K562 (cell line): ENCODE measurements around the gene TYRO3. TPM values are rescaled to one million over a fixed set of nuclear protein-coding genes. Genes with fewer than 3 reads are reported as not detected.

ENCODE experiments used
- ATAC-seq: fragments of 200-7000 bp; cut with Tn5 transposase; 3 replicates; pipeline ENCODE4 v1.9.1; 2020; ENCODE audit warnings: moderate library complexity
- BruUV-seq: library from RNA; stranded (reverse); fragments of 400-500 nt; replicated peaks from 2 replicates; lab custom pipeline; 2021; lab: Mats Ljungman, UMichigan
- CTCF ChIA-PET: fragments of 300-600 bp; formaldehyde crosslinking; extraction: SDS; loops from one replicate; lab custom pipeline; 2021; ENCODE audit warnings: low intra/inter-chr PET ratio; lab: Yijun Ruan, JAX
- POLR2A ChIA-PET: fragments of 300-600, 350-650 bp; sonication (Branson Sonifier 250); formaldehyde crosslinking; extraction: SDS; loops from one replicate; lab custom pipeline; 2021; ENCODE audit warnings: antibody characterized with exemption, inconsistent platforms; lab: Yijun Ruan, JAX
- DNase-seq, 4 experiments: peaks; one replicate each; pipeline versions ENCODE4 v3.0.0 to v3.0.0-alpha.2; 2011 to 2018; ENCODE audit warnings: low spot score in 3 of 4, mixed read lengths in 3 of 4; ENCODE audit errors: extremely low read depth in 1 of 4
- FAIRE-seq: peaks from 2 replicates; lab custom pipeline; 2011; peaks lifted over from hg19 to GRCh38; lab: Jason Lieb, UNC
- H2AFZ ChIP-seq: 2 replicates; pipeline ENCODE4 v1.6.0; 2011; ENCODE audit warnings: low read depth, low read length, control low read depth, inconsistent platforms
- H3K27ac ChIP-seq: fragments of 200-600 bp; 3 replicates; pipeline ENCODE4 v1.8.0; 2011; ENCODE audit warnings: low read depth, mild to moderate bottlenecking, control low read depth, inconsistent platforms, low read length, moderate library complexity, mixed read lengths; ENCODE audit errors: extremely low read depth
- H3K27me3 ChIP-seq, 2 experiments: fragments of 300-600 bp in 1 of 2; 2 replicates in 1 of 2; 3 replicates in 1 of 2; pipeline versions ENCODE4 v1.6.0 to v1.8.0; 2011; ENCODE audit warnings: inconsistent platforms in 2 of 2, low read length in 2 of 2, mild to moderate bottlenecking in 1 of 2, mixed read lengths in 1 of 2, moderate library complexity in 1 of 2; ENCODE audit not compliant: control insufficient read depth in 2 of 2, insufficient read depth in 2 of 2
- H3K36me3 ChIP-seq: fragments of 300-600 bp; 3 replicates; pipeline ENCODE4 v1.8.0; 2011; ENCODE audit warnings: mild to moderate bottlenecking, low read length, inconsistent platforms; ENCODE audit not compliant: control insufficient read depth, insufficient read depth
- H3K4me1 ChIP-seq, 2 experiments: fragments of 200-600 bp in 1 of 2; replicated peaks in 1 of 2; 2 replicates in 1 of 2; 3 replicates in 1 of 2; pipeline versions ENCODE4 v1.5.1 to v1.8.0; 2011; ENCODE audit warnings: inconsistent platforms in 2 of 2, low read length in 2 of 2, mild to moderate bottlenecking in 1 of 2, mixed read lengths in 1 of 2, moderate library complexity in 1 of 2; ENCODE audit not compliant: control insufficient read depth in 2 of 2, insufficient read depth in 2 of 2
- H3K4me2 ChIP-seq: 2 replicates; pipeline ENCODE4 v1.6.1; 2011; ENCODE audit warnings: low read length, control low read depth, inconsistent platforms, mixed read lengths; ENCODE audit not compliant: insufficient read depth
- H3K4me3 ChIP-seq: fragments of 200-600 bp; sonication (generic), shearing (Covaris generic); 2 replicates; pipeline ENCODE4 v1.5.1; 2016; ENCODE audit warnings: control low read depth, inconsistent platforms
- H3K79me2 ChIP-seq: fragments of 200-600 bp; 3 replicates; pipeline ENCODE4 v1.8.0; 2011; ENCODE audit warnings: low read length, inconsistent platforms; ENCODE audit not compliant: control insufficient read depth, insufficient read depth
- H3K9ac ChIP-seq, 2 experiments: 2 replicates each; pipeline versions ENCODE4 v1.6.0 to v1.6.1; 2011; ENCODE audit warnings: low read depth in 2 of 2, low read length in 2 of 2, control low read depth in 1 of 2, inconsistent platforms in 1 of 2, mild to moderate bottlenecking in 1 of 2, mixed read lengths in 1 of 2; ENCODE audit not compliant: insufficient read depth in 1 of 2
- H3K9me1 ChIP-seq: one replicate; pipeline ENCODE4 v1.6.0; 2011; ENCODE audit warnings: inconsistent platforms, mild to moderate bottlenecking, low read length, moderate library complexity; ENCODE audit not compliant: control insufficient read depth, insufficient read depth
- H3K9me3 ChIP-seq: replicated peaks from 2 replicates; pipeline ENCODE4 v1.5.1; 2011; ENCODE audit warnings: low read depth, low read length, inconsistent platforms; ENCODE audit not compliant: control insufficient read depth, insufficient read depth
- H4K20me1 ChIP-seq: replicated peaks from 2 replicates; pipeline ENCODE4 v1.6.1; 2011; ENCODE audit warnings: low read length, inconsistent platforms, mixed read lengths; ENCODE audit not compliant: control insufficient read depth, insufficient read depth
- BCLAF1 ChIP-seq, 2 experiments: fragments of 450-650 bp in 1 of 2; IDR thresholded peaks; 2 replicates each; pipeline ENCODE4 v1.6.1; 2011 to 2017; ENCODE audit warnings: low read depth in 2 of 2, antibody characterized with exemption in 1 of 2, borderline replicate concordance in 1 of 2, low read length in 1 of 2, mild to moderate bottlenecking in 1 of 2, mixed read lengths in 1 of 2; ENCODE audit not compliant: control insufficient read depth in 1 of 2
- ERF ChIP-seq: fragments of 450-650 bp; formaldehyde crosslinking; IDR thresholded peaks from 2 replicates; pipeline ENCODE4 v1.4.0; 2020; ENCODE audit warnings: mild to moderate bottlenecking, mixed read lengths
- ESRRB ChIP-seq: fragments of 250-450 bp; sonication (Bioruptor Pico); IDR thresholded peaks from 2 replicates; pipeline ENCODE4 v1.5.0; 2020; ENCODE audit warnings: mild to moderate bottlenecking, moderate library complexity, borderline replicate concordance
- HSF4 ChIP-seq: fragments of 250-450 bp; sonication (Bioruptor Pico); IDR thresholded peaks from 2 replicates; pipeline ENCODE4 v2.1.2; 2022; ENCODE audit warnings: mild to moderate bottlenecking, moderate library complexity, borderline replicate concordance
- LCOR ChIP-seq: sonication (generic); formaldehyde crosslinking; IDR thresholded peaks from 2 replicates; pipeline ENCODE4 v1.8.0; 2022; ENCODE audit warnings: mild to moderate bottlenecking, missing genetic modification reagents
- POLR2H ChIP-seq: IDR thresholded peaks from 2 replicates; pipeline ENCODE4 v1.6.1; 2016; ENCODE audit warnings: missing genetic modification characterization, low read depth, mild to moderate bottlenecking, control low read depth, missing compliant biosample characterization, moderate library complexity
- SLC30A9 ChIP-seq: fragments of 250-450 bp; sonication (Bioruptor Pico); IDR thresholded peaks from 2 replicates; pipeline ENCODE4 v1.8.0; 2022; ENCODE audit warnings: mild to moderate bottlenecking, moderate library complexity
- TBL1XR1 ChIP-seq, 2 experiments: IDR thresholded peaks; 2 replicates each; pipeline ENCODE4 v1.6.1; 2012; ENCODE audit warnings: improper control_type of control experiment in 2 of 2, low read length in 2 of 2, mild to moderate bottlenecking in 1 of 2
- XRCC3 ChIP-seq: fragments of 450-650 bp; IDR thresholded peaks from 2 replicates; pipeline ENCODE4 v1.6.1; 2017; ENCODE audit warnings: mild to moderate bottlenecking, moderate library complexity
- ZBTB34 ChIP-seq: fragments of 250-450 bp; sonication (Bioruptor Pico); IDR thresholded peaks from 2 replicates; pipeline ENCODE4 v1.8.0; 2021; ENCODE audit warnings: mild to moderate bottlenecking, moderate library complexity
- ZBTB7A ChIP-seq: IDR thresholded peaks from 2 replicates; pipeline ENCODE4 v1.6.1; 2011; ENCODE audit warnings: low read depth, mild to moderate bottlenecking, low read length, moderate library complexity, borderline replicate concordance; ENCODE audit not compliant: control insufficient read depth
- ZNF384 ChIP-seq: IDR thresholded peaks from 2 replicates; pipeline ENCODE4 v1.6.1; 2012; ENCODE audit warnings: low read depth, low read length, improper control_type of control experiment
- ZNF436 ChIP-seq: fragments of 250-450, 450-650 bp; sonication (Bioruptor Pico); formaldehyde crosslinking; IDR thresholded peaks from 2 replicates; pipeline ENCODE4 v1.7.0; 2020; ENCODE audit warnings: mild to moderate bottlenecking
- ZNF699 ChIP-seq: fragments of 250-450 bp; sonication (Bioruptor Pico); IDR thresholded peaks from 2 replicates; pipeline ENCODE4 v1.8.0; 2021; ENCODE audit warnings: mild to moderate bottlenecking, moderate library complexity; ENCODE audit not compliant: insufficient replicate concordance
- ZNF830 ChIP-seq: fragments of 250-450 bp; sonication (Bioruptor Pico); IDR thresholded peaks from 2 replicates; pipeline ENCODE4 v1.5.0; 2021; ENCODE audit warnings: mild to moderate bottlenecking
- WGBS: fragments of 100-300 bp; shearing (Covaris generic); methylation state at CpG from one replicate; pipeline ENCODE4 v1.1.6; 2016; ENCODE audit warnings: low coverage, mixed read lengths; ENCODE audit not compliant: insufficient coverage; ENCODE audit errors: missing lambda C conversion rate; 5-methylcytosine and 5-hydroxymethylcytosine counted together
- in situ Hi-C: fragments of 300-500 bp; cut with MboI; formaldehyde crosslinking; loops from 4 replicates; pipeline ENCODE4 v1.15.0; 2018; ENCODE audit warnings: inconsistent platforms, mixed read lengths
- intact Hi-C: fragments of 100-400 bp; cut with micrococcal nuclease; formaldehyde crosslinking; loops from 2 replicates; pipeline ENCODE4 v1.14.2; 2022
- polyA plus RNA-seq, 8 experiments: library from polyadenylated mRNA; depleted of rRNA in 4 of 8; stranded (reverse) in 5 of 8; unstranded in 3 of 8; fragments of >200 nt; fragmentation: Nextera tagmentation in 2 of 8; fragmentation: Illumina TruSeq in 1 of 8; extraction: Ambion mirVana in 2 of 8; extraction: Trizol in 1 of 8; gene quantifications; 2 replicates each; pipeline versions ENCODE4 v1.2.1 to v1.2.3, GENCODE V29; 2011 to 2014; ENCODE audit warnings: inconsistent platforms in 1 of 8, missing spikeins in 1 of 8
- total RNA-seq, 7 experiments: library from RNA; depleted of rRNA in 6 of 7; stranded (reverse); fragments of >200 nt in 6 of 7; fragmentation: Illumina TruSeq in 2 of 7; extraction: Trizol in 2 of 7; gene quantifications; 2 replicates each; pipeline versions ENCODE4 v1.2.1 to v1.2.3, GENCODE V29; 2011 to 2021; ENCODE audit warnings: low replicate concordance in 1 of 7

Gene TYRO3
- total and polyA plus RNA-seq, 9 of the 15 experiments (the other 6 are each of a cell fraction or from before 2014, with no cell fraction given) = 2.6 to 39.6 (median 18.6) TPM

GRCh38 chr15:41605566-41605965 is 46.6 kb downstream of the TYRO3 start:
- Histone ChIP-seq H3K4me2 (no peak overlapping the region), H3K9me3 (no peaks in the 10 kb centered on the region), H2AFZ (no peak overlapping the region), H3K4me1 (peaks cover 0 to 16% of the 10 kb centered on the region in 2 experiments; a peak in 3 of 5 replicates), H4K20me1 (no peaks in the 10 kb centered on the region), H3K4me3 (no peak overlapping the region), H3K36me3 (no peaks in the 10 kb centered on the region), H3K27ac (no peak overlapping the region), H3K27me3 (peaks cover 0 to 7% of the 10 kb centered on the region in 2 experiments; a peak in 3 of 5 replicates), H3K9ac (no peak overlapping the region), H3K79me2 (no peaks in the 10 kb centered on the region), H3K9me1 (no peaks in the 10 kb centered on the region)
- in situ Hi-C loops (loop anchor here (10.0 kb wide), 1 partner anchor 209 kb away; no protein-coding TSS in a partner anchor), intact Hi-C loops (no loop called here)
- ChIA-PET CTCF (no interaction called here), POLR2A (interaction anchor here (0.6 to 1.1 kb wide), 2 partner anchors 26 to 171 kb away, joined by 4 read pairs; no protein-coding TSS in a partner anchor)
- ATAC-seq (no peak), FAIRE-seq (no peak), DNase-seq (no peak)
- 29% methylated on average over 3 of the region's 3 CpGs for WGBS
- BruUV-seq = no TSS peak
- no peak for TF ChIP-seq BCLAF1 (IDR thresholded peaks at IDR 0.05; ENCODE audit: borderline replicate concordance in 1 of 2, control insufficient read depth in 1 of 2, low read depth in 2 of 2, low read length in 1 of 2)
- no peak for TF ChIP-seq ERF (CRISPR knock-in tag)
- TF ChIP-seq LCOR (CRISPR knock-in tag) = no peak
- no peak for TF ChIP-seq SLC30A9 (CRISPR knock-in tag)
- TF ChIP-seq XRCC3 = no peak
- TF ChIP-seq ZBTB7A = no peak
- no peak for TF ChIP-seq TBL1XR1 (IDR thresholded peaks at IDR 0.05; ENCODE audit: low read length in 2 of 2)
- no peak for TF ChIP-seq POLR2H
- no peak for TF ChIP-seq ZNF384
- no peak for TF ChIP-seq ZNF436 (CRISPR knock-in tag)
- TF ChIP-seq HSF4 (CRISPR knock-in tag) = no peak
- no peak for TF ChIP-seq ZBTB34
- TF ChIP-seq ZNF830 = no peak
- TF ChIP-seq ESRRB (CRISPR knock-in tag) = no peak
- no peak for TF ChIP-seq ZNF699 (CRISPR knock-in tag)
